Smooth muscle cell (in vitro differentiated cells): ENCODE results near the gene EIF4G3. TPM values are rescaled to one million over a fixed set of nuclear protein-coding genes. Genes with fewer than 3 reads are reported as not detected.

Source experiments
- DNase-seq: peaks from one replicate; lab custom pipeline; 2025; ENCODE audit not compliant: unreplicated experiment; lab: John Stamatoyannopoulos, UW
- H2AFZ ChIP-seq: fragments of 200-600 bp; sonication (generic); 2 replicates; pipeline ENCODE4 v1.6.0; 2016; ENCODE audit warnings: antibody characterized with exemption, low read depth, mild to moderate bottlenecking
- H3F3A ChIP-seq: fragments of 200-600 bp; sonication (generic); 2 replicates; pipeline ENCODE4 v1.6.0; 2017; ENCODE audit warnings: antibody characterized with exemption, low read depth
- H3K27ac ChIP-seq: fragments of 200-600 bp; sonication (generic); 2 replicates; pipeline ENCODE4 v1.5.1; 2016; ENCODE audit warnings: low read depth, mild to moderate bottlenecking
- H3K27me3 ChIP-seq: fragments of 200-600 bp; sonication (generic); 2 replicates; pipeline ENCODE4 v1.6.1; 2016; ENCODE audit warnings: low read depth, mild to moderate bottlenecking
- H3K36me3 ChIP-seq: fragments of 200-600 bp; sonication (generic); 2 replicates; pipeline ENCODE4 v1.5.1; 2016; ENCODE audit warnings: low read depth
- H3K4me1 ChIP-seq: fragments of 200-600 bp; sonication (generic); 2 replicates; pipeline ENCODE4 v1.5.1; 2016; ENCODE audit warnings: low read depth
- H3K4me2 ChIP-seq: fragments of 200-600 bp; sonication (generic); 2 replicates; pipeline ENCODE4 v1.6.0; 2016; ENCODE audit warnings: mild to moderate bottlenecking
- H3K4me3 ChIP-seq: fragments of 200-600 bp; sonication (generic); 2 replicates; pipeline ENCODE4 v1.5.1; 2016; ENCODE audit warnings: mild to moderate bottlenecking
- H3K79me2 ChIP-seq: fragments of 200-600 bp; sonication (generic); 2 replicates; pipeline ENCODE4 v1.6.0; 2016; ENCODE audit warnings: low read depth, mild to moderate bottlenecking
- H3K9ac ChIP-seq: fragments of 200-600 bp; sonication (generic); 2 replicates; pipeline ENCODE4 v1.6.0; 2016; ENCODE audit warnings: low read depth
- H3K9me3 ChIP-seq: fragments of 200-600 bp; sonication (generic); replicated peaks from 2 replicates; pipeline ENCODE4 v1.5.1; 2016; ENCODE audit warnings: low read depth
- H4K20me1 ChIP-seq: fragments of 200-600 bp; sonication (generic); 2 replicates; pipeline ENCODE4 v1.6.0; 2016; ENCODE audit warnings: low read depth
- CTCF ChIP-seq: fragments of 200-600 bp; sonication (generic); IDR thresholded peaks from 2 replicates; pipeline ENCODE4 v1.5.1; 2017; ENCODE audit warnings: borderline replicate concordance, mild to moderate bottlenecking, antibody characterized with exemption; ENCODE audit not compliant: insufficient read depth, poor library complexity, severe bottlenecking
- WGBS: methylation state at CpG from one replicate; pipeline ENCODE4 v1.1.7; 2016; ENCODE audit warnings: low lambda C conversion rate; 5-methylcytosine and 5-hydroxymethylcytosine counted together
- polyA plus RNA-seq: library from polyadenylated mRNA; unstranded; fragments of >200 nt; fragmentation: Nextera tagmentation; extraction: Ambion mirVana; gene quantifications from 2 replicates; pipeline ENCODE4 v1.2.1, GENCODE V29; 2016
- total RNA-seq: library from RNA; depleted of rRNA; stranded (reverse); fragments of >200 nt; gene quantifications from 2 replicates; pipeline ENCODE4 v1.2.3, GENCODE V29; 2014

The EIF4G3 gene
- total and polyA plus RNA-seq, 2 experiments from 2014 or later = 31.5 to 49.5 TPM

DNA sequence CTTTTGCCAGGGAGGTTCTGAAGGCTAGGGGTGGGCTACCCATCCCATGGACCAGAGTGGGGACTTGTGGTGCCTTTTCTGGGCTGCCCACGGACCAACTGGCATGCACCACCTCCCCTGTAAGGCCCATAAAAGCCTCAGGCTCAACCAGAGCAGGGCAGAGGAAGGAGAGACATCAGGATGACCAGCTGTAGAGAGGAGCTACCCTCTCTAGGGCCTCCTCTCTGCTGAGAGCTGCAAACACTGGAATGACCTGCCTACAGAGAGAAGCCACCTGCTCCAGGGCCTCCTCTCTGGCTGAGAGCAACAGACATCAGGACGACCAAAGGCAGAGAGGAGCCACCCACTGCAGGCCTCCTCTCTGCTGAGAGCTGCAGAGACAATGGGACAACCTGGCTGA is 140.9 kb downstream of the EIF4G3 start:
- 48% methylated on average over 2 of the region's 2 CpGs for WGBS
- Histone ChIP-seq H3K4me2 (no peak overlapping the region), H2AFZ (no peak overlapping the region), H3K9ac (no peak overlapping the region), H3K79me2 (peaks cover 71% of the 10 kb centered on the region), H3K4me3 (no peak overlapping the region), H3K9me3 (no peaks in the 10 kb centered on the region), H3K36me3 (no peaks in the 10 kb centered on the region), H3K27ac (no peak overlapping the region), H3K27me3 (no peaks in the 10 kb centered on the region), H3F3A (no peaks in the 10 kb centered on the region), H4K20me1 (peaks cover 89% of the 10 kb centered on the region), H3K4me1 (no peaks in the 10 kb centered on the region)
- no peak for DNase-seq
- TF ChIP-seq CTCF = no peak

- Histone ChIP-seq H3K79me2 (peaks cover 64% of the 10 kb centered on the region), H4K20me1 (peaks cover 82% of the 10 kb centered on the region)
Observed at GRCh38 chr1:21034725-21035628, 141.7 kb downstream of the EIF4G3 start.

GRCh38 chr1:21032741-21033140 is 144.0 kb downstream of the EIF4G3 start:
- no peak overlapping the region for H3K4me3 ChIP-seq
- no peak overlapping the region for H3K4me2 ChIP-seq
- H3F3A ChIP-seq = no peaks in the 10 kb centered on the region
- peaks cover 59% of the 10 kb centered on the region for H3K79me2 ChIP-seq
- no peaks in the 10 kb centered on the region for H3K4me1 ChIP-seq
- DNase-seq = no peak
- no peaks in the 10 kb centered on the region for H3K27me3 ChIP-seq
- no peaks in the 10 kb centered on the region for H3K36me3 ChIP-seq
- H4K20me1 ChIP-seq = peaks cover 62% of the 10 kb centered on the region
- TF ChIP-seq CTCF = no peak
- no peaks in the 10 kb centered on the region for H3K9me3 ChIP-seq
- no peak overlapping the region for H2AFZ ChIP-seq
- 94% methylated on average over 3 of the region's 3 CpGs for WGBS
- H3K9ac ChIP-seq = no peak overlapping the region
- H3K27ac ChIP-seq = no peak overlapping the region

More at GRCh38 chr1:21034725-21035628, 141.7 kb downstream of the EIF4G3 start:
- 97% methylated on average over 14 of the region's 14 CpGs for WGBS
- H3K9me3 ChIP-seq = no peaks in the 10 kb centered on the region
- H2AFZ ChIP-seq = no peak overlapping the region
- H3K27ac ChIP-seq = no peak overlapping the region
- no peaks in the 10 kb centered on the region for H3K36me3 ChIP-seq
- no peak overlapping the region for H3K9ac ChIP-seq
- no peak overlapping the region for H3K4me2 ChIP-seq
- no peak for DNase-seq
- H3K4me3 ChIP-seq = no peak overlapping the region
- no peaks in the 10 kb centered on the region for H3K27me3 ChIP-seq
- H3F3A ChIP-seq = no peaks in the 10 kb centered on the region
- TF ChIP-seq CTCF = no peak
- H3K4me1 ChIP-seq = no peaks in the 10 kb centered on the region

- peaks cover 37% of the 10 kb centered on the region for H4K20me1 ChIP-seq
- WGBS = 100% methylated on average over 1 of the region's 1 CpG
- H3K27me3 ChIP-seq = no peaks in the 10 kb centered on the region
- no peak for TF ChIP-seq CTCF
- no peak overlapping the region for H3K4me2 ChIP-seq
- no peak overlapping the region for H3K9ac ChIP-seq
- no peak overlapping the region for H3K4me3 ChIP-seq
- peaks cover 62% of the 10 kb centered on the region for H3K79me2 ChIP-seq
- no peaks in the 10 kb centered on the region for H3K9me3 ChIP-seq
- H3K27ac ChIP-seq = no peak overlapping the region
- no peak for DNase-seq
- no peaks in the 10 kb centered on the region for H3K4me1 ChIP-seq
- H2AFZ ChIP-seq = no peak overlapping the region
- no peaks in the 10 kb centered on the region for H3F3A ChIP-seq
- no peaks in the 10 kb centered on the region for H3K36me3 ChIP-seq
Observed at GRCh38 chr1:21030181-21030580, 146.5 kb downstream of the EIF4G3 start.
